ENCODE data around the gene NDST4.

NDST4 gene

GRCh38 chr4:115076691-115077090, 36.7 kb downstream of the NDST4 start:
- no peaks in the 10 kb centered on the region for H3F3A ChIP-seq (ENCODE audit: control insufficient read depth, insufficient read depth)
- H3K4me2 ChIP-seq (ENCODE audit: low read length), result no peak overlapping the region
- H3K4me1 ChIP-seq (ENCODE audit: control insufficient read depth, low read length), result no peaks in the 10 kb centered on the region
- TF ChIP-seq CTCF (IDR thresholded peaks at IDR 0.05; ENCODE audit: low read depth, low read length, poor library complexity, severe bottlenecking) (no peak), EZH2phosphoT487 (IDR thresholded peaks at IDR 0.05; ENCODE audit: borderline replicate concordance, low read length) (no peak)
- H3K27ac ChIP-seq (ENCODE audit: low read depth, low read length), result no peak overlapping the region
- H3K79me2 ChIP-seq (ENCODE audit: control insufficient read depth, low read length), result no peaks in the 10 kb centered on the region
- H3K27me3 ChIP-seq (ENCODE audit: control insufficient read depth, low read length), result no peaks in the 10 kb centered on the region
- H3K9me2 ChIP-seq (replicated peaks; ENCODE audit: control insufficient read depth, low read length), result no peaks in the 10 kb centered on the region
- H3K36me3 ChIP-seq (ENCODE audit: control insufficient read depth, low read length), result no peaks in the 10 kb centered on the region
- no peak overlapping the region for H3K4me3 ChIP-seq (ENCODE audit: low read length)
- H4K20me1 ChIP-seq (ENCODE audit: control insufficient read depth, insufficient read depth, low read depth, low read length), result no peaks in the 10 kb centered on the region
- no peaks in the 10 kb centered on the region for H3K9me3 ChIP-seq (ENCODE audit: control insufficient read depth, insufficient read depth, low read length)

GRCh38 chr4:115058533-115058932, 54.9 kb downstream of the NDST4 start:
- Histone ChIP-seq H3K9me2 (replicated peaks; ENCODE audit: control insufficient read depth, low read length) (no peaks in the 10 kb centered on the region), H3K27ac (ENCODE audit: low read depth, low read length) (no peak overlapping the region), H3K9me3 (ENCODE audit: control insufficient read depth, insufficient read depth, low read length) (no peaks in the 10 kb centered on the region), H4K20me1 (ENCODE audit: control insufficient read depth, insufficient read depth, low read depth, low read length) (no peaks in the 10 kb centered on the region), H3K4me3 (ENCODE audit: low read length) (no peak overlapping the region), H3K36me3 (ENCODE audit: control insufficient read depth, low read length) (no peaks in the 10 kb centered on the region), H3K27me3 (ENCODE audit: control insufficient read depth, low read length) (no peaks in the 10 kb centered on the region; the same call in 1 of the 2 replicates), H3F3A (ENCODE audit: control insufficient read depth, insufficient read depth) (no peaks in the 10 kb centered on the region), H3K4me1 (ENCODE audit: control insufficient read depth, low read length) (no peaks in the 10 kb centered on the region), H3K79me2 (ENCODE audit: control insufficient read depth, low read length) (no peaks in the 10 kb centered on the region), H3K4me2 (ENCODE audit: low read length) (no peak overlapping the region)
- no peak for TF ChIP-seq EZH2phosphoT487 (IDR thresholded peaks at IDR 0.05; ENCODE audit: borderline replicate concordance, low read length)
- no peak for TF ChIP-seq CTCF (IDR thresholded peaks at IDR 0.05; ENCODE audit: low read depth, low read length, poor library complexity, severe bottlenecking)

- no peak overlapping the region for H3K4me2 ChIP-seq (ENCODE audit: low read length)
- TF ChIP-seq EZH2phosphoT487 (IDR thresholded peaks at IDR 0.05; ENCODE audit: borderline replicate concordance, low read length) (no peak), CTCF (IDR thresholded peaks at IDR 0.05; ENCODE audit: low read depth, low read length, poor library complexity, severe bottlenecking) (no peak)
- no peaks in the 10 kb centered on the region for H3K36me3 ChIP-seq (ENCODE audit: control insufficient read depth, low read length)
- no peaks in the 10 kb centered on the region for H3K4me1 ChIP-seq (ENCODE audit: control insufficient read depth, low read length)
- no peaks in the 10 kb centered on the region for H3K79me2 ChIP-seq (ENCODE audit: control insufficient read depth, low read length)
- H3K27me3 ChIP-seq (ENCODE audit: control insufficient read depth, low read length), result no peaks in the 10 kb centered on the region; the same call in 1 of the 2 replicates
- no peaks in the 10 kb centered on the region for H3F3A ChIP-seq (ENCODE audit: control insufficient read depth, insufficient read depth)
- H3K27ac ChIP-seq (ENCODE audit: low read depth, low read length), result no peak overlapping the region
- H3K9me2 ChIP-seq (replicated peaks; ENCODE audit: control insufficient read depth, low read length), result no peaks in the 10 kb centered on the region
- no peaks in the 10 kb centered on the region for H4K20me1 ChIP-seq (ENCODE audit: control insufficient read depth, insufficient read depth, low read depth, low read length)
- no peak overlapping the region for H3K4me3 ChIP-seq (ENCODE audit: low read length)
- no peaks in the 10 kb centered on the region for H3K9me3 ChIP-seq (ENCODE audit: control insufficient read depth, insufficient read depth, low read length)
Observed at GRCh38 chr4:115054836-115055235, 58.6 kb downstream of the NDST4 start.

GRCh38 chr4:115053313-115053712, 60.1 kb downstream of the NDST4 start:
- no peaks in the 10 kb centered on the region for H3K4me1 ChIP-seq (ENCODE audit: control insufficient read depth, low read length)
- no peak for TF ChIP-seq EZH2phosphoT487 (IDR thresholded peaks at IDR 0.05; ENCODE audit: borderline replicate concordance, low read length)
- TF ChIP-seq CTCF (IDR thresholded peaks at IDR 0.05; ENCODE audit: low read depth, low read length, poor library complexity, severe bottlenecking), result no peak
- H3K36me3 ChIP-seq (ENCODE audit: control insufficient read depth, low read length), result no peaks in the 10 kb centered on the region
- no peak overlapping the region for H3K4me3 ChIP-seq (ENCODE audit: low read length)
- no peak overlapping the region for H3K4me2 ChIP-seq (ENCODE audit: low read length)
- H3K27ac ChIP-seq (ENCODE audit: low read depth, low read length), result no peak overlapping the region
- H3K27me3 ChIP-seq (ENCODE audit: control insufficient read depth, low read length), result no peaks in the 10 kb centered on the region
- no peaks in the 10 kb centered on the region for H3K79me2 ChIP-seq (ENCODE audit: control insufficient read depth, low read length)
- no peaks in the 10 kb centered on the region for H3F3A ChIP-seq (ENCODE audit: control insufficient read depth, insufficient read depth)
- no peaks in the 10 kb centered on the region for H3K9me2 ChIP-seq (replicated peaks; ENCODE audit: control insufficient read depth, low read length)
- H3K9me3 ChIP-seq (ENCODE audit: control insufficient read depth, insufficient read depth, low read length), result no peaks in the 10 kb centered on the region
- no peaks in the 10 kb centered on the region for H4K20me1 ChIP-seq (ENCODE audit: control insufficient read depth, insufficient read depth, low read depth, low read length)

All from DOHH2 (cell line).